Loucy (cell line): ENCODE results near the gene ALPG.

Experiments
- H2AFZ ChIP-seq: fragments of 200-600 bp; sonication (generic); 2 replicates; pipeline ENCODE4 v1.6.0; 2016; ENCODE audit warnings: antibody characterized with exemption, mild to moderate bottlenecking, low read length, moderate library complexity
- H3F3A ChIP-seq: fragments of 200-600 bp; 2 replicates; pipeline ENCODE4 v1.6.0; 2016; ENCODE audit warnings: antibody characterized with exemption, low read depth, mild to moderate bottlenecking
- H3K27me3 ChIP-seq: fragments of 200-600 bp; sonication (generic); 2 replicates; pipeline ENCODE4 v1.6.1; 2014; ENCODE audit warnings: low read length, mild to moderate bottlenecking; ENCODE audit not compliant: insufficient read depth, poor library complexity, severe bottlenecking
- H3K36me3 ChIP-seq: fragments of 200-600 bp; sonication (generic); 2 replicates; pipeline ENCODE4 v1.6.1; 2016; ENCODE audit warnings: low read length; ENCODE audit not compliant: insufficient read depth
- H3K4me1 ChIP-seq: fragments of 200-600 bp; sonication (generic); 2 replicates; pipeline ENCODE4 v1.5.1; 2014; ENCODE audit warnings: low read length, mild to moderate bottlenecking; ENCODE audit not compliant: insufficient read depth, poor library complexity, severe bottlenecking
- H3K4me2 ChIP-seq: fragments of 200-600 bp; sonication (generic); 2 replicates; pipeline ENCODE4 v1.6.0; 2014; ENCODE audit warnings: antibody characterized with exemption, low read length, low read depth, mild to moderate bottlenecking; ENCODE audit not compliant: poor library complexity, severe bottlenecking
- H3K4me3 ChIP-seq: fragments of 200-600 bp; sonication (generic); 2 replicates; pipeline ENCODE4 v1.5.1; 2014; ENCODE audit warnings: low read length, mild to moderate bottlenecking, mixed read lengths; ENCODE audit not compliant: poor library complexity, severe bottlenecking
- H3K79me2 ChIP-seq: fragments of 200-600 bp; sonication (generic); 2 replicates; pipeline ENCODE4 v1.6.1; 2014; ENCODE audit warnings: low read length; ENCODE audit not compliant: insufficient read depth
- H3K9ac ChIP-seq: fragments of 200-600 bp; sonication (generic); 2 replicates; pipeline ENCODE4 v1.6.0; 2014; ENCODE audit warnings: mild to moderate bottlenecking, low read depth, low read length, moderate library complexity; ENCODE audit not compliant: poor library complexity, severe bottlenecking
- H3K9me2 ChIP-seq: fragments of 200-600 bp; sonication (generic); replicated peaks from 2 replicates; pipeline ENCODE4 v1.6.1; 2016; ENCODE audit warnings: low read depth, low read length, mixed read lengths
- H3K9me3 ChIP-seq: fragments of 200-600 bp; sonication (generic); 2 replicates; pipeline ENCODE4 v1.6.1; 2014; ENCODE audit warnings: mild to moderate bottlenecking, antibody characterized with exemption, low read length, low read depth; ENCODE audit not compliant: insufficient read depth
- H4K20me1 ChIP-seq: fragments of 200-600 bp; sonication (generic); 2 replicates; pipeline ENCODE4 v1.6.0; 2014; ENCODE audit warnings: antibody characterized with exemption, low read length, mild to moderate bottlenecking; ENCODE audit not compliant: insufficient read depth, poor library complexity, severe bottlenecking
- CTCF ChIP-seq: fragments of 200-600 bp; sonication (generic); conservative IDR thresholded peaks from 2 replicates; pipeline ENCODE4 v1.5.1; 2014; ENCODE audit warnings: mild to moderate bottlenecking, antibody characterized with exemption, low read length
- EZH2phosphoT487 ChIP-seq: fragments of 200-600 bp; IDR thresholded peaks from 2 replicates; pipeline ENCODE4 v1.6.1; 2018; ENCODE audit warnings: antibody characterized with exemption, mild to moderate bottlenecking, moderate library complexity, borderline replicate concordance

The ALPG gene

GRCh38 chr2:232419245-232420072 is 12.8 kb downstream of the ALPG start:
- TF ChIP-seq EZH2phosphoT487: no peak
- no peak for TF ChIP-seq CTCF
- no peaks in the 10 kb centered on the region for H3K9me2 ChIP-seq
- no peaks in the 10 kb centered on the region for H3K36me3 ChIP-seq
- no peak overlapping the region for H3K4me3 ChIP-seq
- no peaks in the 10 kb centered on the region for H3K79me2 ChIP-seq
- H3K9ac ChIP-seq: no peak overlapping the region
- H3K27me3 ChIP-seq: no peaks in the 10 kb centered on the region
- H3K9me3 ChIP-seq: peaks cover 7% of the 10 kb centered on the region; the same call in 1 of the 2 replicates
- H2AFZ ChIP-seq: no peak overlapping the region
- no peaks in the 10 kb centered on the region for H4K20me1 ChIP-seq
- no peaks in the 10 kb centered on the region for H3F3A ChIP-seq
- H3K4me1 ChIP-seq: no peaks in the 10 kb centered on the region
- no peak overlapping the region for H3K4me2 ChIP-seq

GRCh38 chr2:232420073-232420454 is 13.4 kb downstream of the ALPG start:
- Histone ChIP-seq H3K79me2 (no peaks in the 10 kb centered on the region), H4K20me1 (no peaks in the 10 kb centered on the region), H3K4me1 (no peaks in the 10 kb centered on the region), H3K36me3 (no peaks in the 10 kb centered on the region), H3K9me2 (no peaks in the 10 kb centered on the region), H3K4me3 (no peak overlapping the region), H2AFZ (no peak overlapping the region), H3K9me3 (peaks cover 7% of the 10 kb centered on the region; the same call in 1 of the 2 replicates), H3F3A (no peaks in the 10 kb centered on the region), H3K9ac (no peak overlapping the region), H3K4me2 (no peak overlapping the region), H3K27me3 (no peaks in the 10 kb centered on the region)
- TF ChIP-seq EZH2phosphoT487: no peak
- TF ChIP-seq CTCF: no peak

GRCh38 chr2:232420463-232421188 is 14.0 kb downstream of the ALPG start:
- Histone ChIP-seq H3K4me1 (no peaks in the 10 kb centered on the region), H3K79me2 (no peaks in the 10 kb centered on the region), H3K9me2 (no peaks in the 10 kb centered on the region), H3F3A (no peaks in the 10 kb centered on the region), H3K9me3 (peaks cover 7% of the 10 kb centered on the region; the same call in 1 of the 2 replicates), H2AFZ (no peak overlapping the region), H4K20me1 (no peaks in the 10 kb centered on the region), H3K27me3 (no peaks in the 10 kb centered on the region), H3K4me3 (no peak overlapping the region), H3K9ac (no peak overlapping the region), H3K4me2 (no peak overlapping the region), H3K36me3 (no peaks in the 10 kb centered on the region)
- TF ChIP-seq CTCF (no peak), EZH2phosphoT487 (no peak)
